Renal cortical epithelial cell (primary cell): ENCODE data around the gene ATXN7. TPM values are rescaled to one million over a fixed set of nuclear protein-coding genes. Genes with fewer than 3 reads are reported as not detected.
A peak's percentile ranks its signal among the peaks of the same experiment; 100 is the strongest.

Experiments
- DNase-seq: peaks from one replicate; pipeline ENCODE4 v3.0.0-alpha.2; 2011; ENCODE audit warnings: low read depth
- total RNA-seq: library from RNA; depleted of rRNA; stranded (reverse); fragments of >200 nt; gene quantifications from 2 replicates; pipeline ENCODE4 v1.2.3, GENCODE V29; 2014

ATXN7 gene
- total RNA-seq, 1 donor from 2014 or later, result 14.5 TPM

DNA sequence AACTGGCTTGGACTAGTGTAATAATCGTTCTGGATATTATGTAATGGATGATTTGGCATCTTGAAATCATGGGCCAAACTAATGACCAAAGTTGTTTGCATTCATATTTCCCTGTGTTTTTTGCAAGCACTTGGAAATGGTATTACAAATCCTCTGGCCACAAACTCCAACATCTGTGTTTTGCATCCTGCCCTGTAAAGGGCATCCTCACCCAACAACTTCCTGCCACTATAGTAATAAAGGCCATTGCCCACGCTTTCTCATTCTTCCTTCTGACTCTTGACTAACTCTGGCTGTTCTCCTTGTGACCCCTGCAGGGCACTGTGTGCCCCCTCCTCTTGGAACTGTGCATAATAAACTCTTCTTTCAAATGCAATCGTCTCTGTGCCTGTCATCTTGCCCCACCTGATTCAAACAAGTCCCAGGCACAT, 185.0 kb downstream of the ATXN7 start:
- DNase-seq, result peak; percentile 24

DNA sequence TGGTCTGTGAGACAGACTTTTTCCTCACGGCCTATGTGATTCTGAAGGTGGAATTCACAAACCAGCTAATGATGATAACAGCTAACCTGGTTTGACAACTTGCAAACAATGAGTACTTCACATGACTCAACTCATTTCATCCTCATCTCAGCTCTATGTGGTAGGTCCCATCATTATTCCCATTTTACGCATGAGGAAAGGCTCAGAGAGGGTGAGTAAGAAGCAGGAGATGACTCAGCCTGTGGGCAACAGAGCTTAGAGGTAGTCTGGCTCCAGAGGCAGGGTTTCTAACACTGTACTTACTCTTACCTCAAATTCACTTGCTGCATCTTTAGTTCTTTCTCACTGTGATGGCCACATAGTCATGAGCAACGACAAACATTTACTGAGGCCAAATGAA, 185.5 kb downstream of the ATXN7 start:
- DNase-seq, result peak; percentile 81

DNA sequence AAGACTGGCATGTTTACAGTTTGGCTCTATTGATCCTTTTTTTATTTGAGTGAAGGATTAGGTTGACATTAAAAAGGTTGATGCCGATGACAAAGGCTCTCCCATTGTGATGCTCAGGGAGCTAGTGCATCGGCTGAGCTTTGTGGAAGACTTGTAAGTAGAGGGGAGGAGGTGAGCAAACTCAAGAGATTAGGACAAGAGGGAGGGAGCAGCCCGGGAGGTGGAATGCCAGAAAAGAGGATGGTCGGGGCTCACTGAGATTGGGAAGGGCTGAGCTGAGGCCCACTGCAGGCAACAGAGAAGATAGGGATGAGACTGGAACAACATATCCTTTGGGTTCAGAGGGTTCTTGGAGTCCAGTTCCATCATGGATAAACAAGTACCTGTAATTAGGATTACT, 186.2 kb downstream of the ATXN7 start:
- DNase-seq, result no peak

Other genes with a start within 250 kb of the ATXN7 start
- not detected in 2 replicates for gene SNTN, start 211.2 kb upstream of the ATXN7 start, total RNA-seq
- gene C3orf49, start 44.6 kb upstream of the ATXN7 start, total RNA-seq, result not detected in 2 replicates
- gene THOC7, start 62 bp upstream of the ATXN7 start, total RNA-seq, result 68.6 and 103 TPM in 2 replicates
- gene SCAANT1, start 48.5 kb downstream of the ATXN7 start, total RNA-seq, result not detected in 2 replicates
- 113 and 124 TPM in 2 replicates for gene PSMD6, start 159.6 kb downstream of the ATXN7 start, total RNA-seq